GM06990 (cell line): Measurements from ENCODE around the gene CLECL1.

ENCODE experiments used
- DNase-seq: peaks from one replicate; pipeline ENCODE4 v3.0.0-alpha.2; 2011; ENCODE audit not compliant: insufficient read length; ENCODE audit errors: extremely low read depth
- H3K27me3 ChIP-seq: replicated peaks from 2 replicates; pipeline ENCODE4 v1.6.0; 2011; ENCODE audit warnings: low read length; ENCODE audit not compliant: control insufficient read depth, insufficient read depth
- H3K36me3 ChIP-seq: 2 replicates; pipeline ENCODE4 v1.5.1; 2011; ENCODE audit warnings: low read length; ENCODE audit not compliant: control insufficient read depth, insufficient read depth
- H3K4me3 ChIP-seq: replicated peaks from 2 replicates; pipeline ENCODE4 v1.5.1; 2011; ENCODE audit warnings: low read depth, mild to moderate bottlenecking, control low read depth, low read length
- TF ChIP-seq, protein P1 (sequence below): IDR thresholded peaks from 2 replicates; pipeline ENCODE4 v1.5.1; 2011; ENCODE audit warnings: low read length, control low read depth, mild to moderate bottlenecking, inconsistent platforms; ENCODE audit not compliant: insufficient read depth, poor library complexity, severe bottlenecking

Gene CLECL1

DNA sequence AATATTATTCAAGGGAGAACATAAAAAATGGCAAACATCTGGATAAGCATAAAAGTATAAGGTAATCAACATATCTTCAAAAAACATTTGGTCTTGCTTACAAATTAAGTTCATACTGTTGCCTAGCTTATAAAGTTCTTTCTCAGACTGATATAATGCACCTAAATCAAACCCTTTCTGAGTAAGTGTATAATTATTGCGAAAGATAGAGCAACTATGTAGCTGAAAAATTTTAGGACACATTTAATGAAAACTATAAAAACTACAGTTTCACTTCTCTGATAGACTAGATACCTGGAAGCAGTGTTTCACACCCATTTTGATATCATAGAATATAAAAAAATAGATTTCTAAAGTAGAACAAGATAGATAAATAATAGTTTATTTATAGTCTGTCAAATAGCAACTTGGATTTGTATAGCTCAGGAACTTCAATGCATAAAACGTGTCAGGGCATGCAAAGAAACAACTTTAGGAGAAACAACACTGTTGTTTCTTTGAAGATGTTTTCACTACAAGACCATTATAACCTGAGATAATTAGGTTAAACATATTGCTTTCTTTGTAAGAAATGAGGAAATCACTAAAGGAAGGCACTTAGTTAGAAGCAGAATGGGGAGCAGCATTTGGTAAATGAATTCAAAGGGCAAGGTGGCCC is 7.6 kb downstream of the CLECL1 start:
- Histone ChIP-seq H3K4me3 (no peak overlapping the region), H3K36me3 (0 out of 2 replicates have a peak, but pooled peaks cover 1% of the 10 kb centered on the region), H3K27me3 (no peaks in the 10 kb centered on the region)
- DNase-seq, result no peak
- TF ChIP-seq, protein P1, sequence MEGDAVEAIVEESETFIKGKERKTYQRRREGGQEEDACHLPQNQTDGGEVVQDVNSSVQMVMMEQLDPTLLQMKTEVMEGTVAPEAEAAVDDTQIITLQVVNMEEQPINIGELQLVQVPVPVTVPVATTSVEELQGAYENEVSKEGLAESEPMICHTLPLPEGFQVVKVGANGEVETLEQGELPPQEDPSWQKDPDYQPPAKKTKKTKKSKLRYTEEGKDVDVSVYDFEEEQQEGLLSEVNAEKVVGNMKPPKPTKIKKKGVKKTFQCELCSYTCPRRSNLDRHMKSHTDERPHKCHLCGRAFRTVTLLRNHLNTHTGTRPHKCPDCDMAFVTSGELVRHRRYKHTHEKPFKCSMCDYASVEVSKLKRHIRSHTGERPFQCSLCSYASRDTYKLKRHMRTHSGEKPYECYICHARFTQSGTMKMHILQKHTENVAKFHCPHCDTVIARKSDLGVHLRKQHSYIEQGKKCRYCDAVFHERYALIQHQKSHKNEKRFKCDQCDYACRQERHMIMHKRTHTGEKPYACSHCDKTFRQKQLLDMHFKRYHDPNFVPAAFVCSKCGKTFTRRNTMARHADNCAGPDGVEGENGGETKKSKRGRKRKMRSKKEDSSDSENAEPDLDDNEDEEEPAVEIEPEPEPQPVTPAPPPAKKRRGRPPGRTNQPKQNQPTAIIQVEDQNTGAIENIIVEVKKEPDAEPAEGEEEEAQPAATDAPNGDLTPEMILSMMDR, result no peak

DNA sequence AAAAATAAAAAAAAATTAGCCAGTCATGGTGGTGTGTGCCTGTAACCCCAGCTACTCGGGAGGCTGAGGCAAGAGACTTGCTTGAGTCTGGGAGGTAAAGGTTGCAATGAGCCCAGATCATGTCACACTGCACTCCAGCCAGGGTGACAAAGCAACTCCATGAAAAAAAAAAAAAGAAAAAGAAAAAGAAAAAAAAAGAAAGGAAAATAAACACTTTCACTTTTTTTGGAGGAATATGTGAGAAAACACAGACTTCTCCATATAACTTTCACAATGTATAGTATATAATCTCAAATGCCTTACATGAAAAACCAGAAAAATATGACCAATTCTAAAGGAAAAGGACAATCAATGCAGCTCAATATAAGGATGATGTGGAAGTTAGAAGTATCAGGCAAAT is 8.9 kb downstream of the CLECL1 start:
- peaks cover 1% of the 10 kb centered on the region; the same call in 1 of the 2 replicates for H3K36me3 ChIP-seq
- TF ChIP-seq, protein P1, result no peak
- H3K4me3 ChIP-seq, result no peak overlapping the region
- H3K27me3 ChIP-seq, result no peaks in the 10 kb centered on the region
- no peak for DNase-seq

DNA sequence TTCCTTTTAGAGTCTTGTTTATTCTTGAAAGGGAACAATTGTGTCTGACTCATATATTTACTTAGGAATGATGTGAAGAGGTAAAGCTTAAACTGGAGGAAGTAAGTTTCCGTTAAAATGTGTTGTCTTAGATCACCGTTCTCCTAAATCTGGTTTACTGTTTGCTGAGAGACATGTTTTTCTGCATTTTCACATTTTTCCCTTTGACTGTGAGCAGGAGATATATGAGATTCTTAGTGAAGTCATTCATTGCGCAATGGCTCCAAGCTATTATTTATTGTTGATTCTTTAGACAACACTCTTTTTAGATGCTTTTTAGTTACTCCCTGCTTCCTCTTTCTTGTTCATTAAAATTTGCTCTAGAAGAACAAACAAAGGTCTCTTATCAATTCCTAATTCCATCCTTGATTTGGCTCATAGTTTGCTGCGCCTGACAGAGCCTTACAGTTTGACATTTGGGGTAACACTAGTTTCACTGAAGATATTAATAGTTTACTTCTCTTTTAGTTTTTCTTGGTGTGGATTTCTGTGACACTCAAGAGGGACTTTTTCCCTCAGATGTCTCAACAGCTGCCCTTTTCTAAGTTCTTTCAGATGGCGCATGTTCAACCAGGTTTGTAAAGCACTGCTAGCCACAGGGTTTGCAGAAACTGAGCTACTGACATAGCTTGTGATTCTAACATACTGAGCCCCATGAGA is 11.4 kb downstream of the CLECL1 start:
- peaks cover 1% of the 10 kb centered on the region; the same call in 1 of the 2 replicates for H3K36me3 ChIP-seq
- DNase-seq, result no peak
- TF ChIP-seq, protein P1, result no peak
- no peaks in the 10 kb centered on the region for H3K27me3 ChIP-seq
- H3K4me3 ChIP-seq, result no peak overlapping the region

DNA sequence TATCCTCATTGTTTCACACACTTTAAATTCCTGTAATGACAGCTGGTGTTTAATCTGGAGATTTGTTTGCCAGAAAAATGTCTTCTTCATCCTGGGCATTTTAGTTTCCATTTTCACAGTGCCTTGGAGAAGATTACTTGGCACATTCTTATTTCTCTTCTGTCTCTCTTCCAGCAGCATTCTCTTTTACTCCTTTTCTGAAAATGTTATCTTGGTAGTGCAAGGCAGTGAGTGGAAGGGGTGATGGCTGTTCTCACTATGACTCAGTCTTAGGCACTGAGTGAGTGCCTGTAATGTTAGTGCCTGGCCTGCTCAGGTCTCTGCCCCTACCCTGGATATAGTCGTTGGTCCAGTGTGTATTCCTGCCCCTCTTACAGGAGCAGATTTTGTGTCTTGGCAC is 13.1 kb downstream of the CLECL1 start:
- no peaks in the 10 kb centered on the region for H3K27me3 ChIP-seq
- H3K36me3 ChIP-seq, result peaks cover 1% of the 10 kb centered on the region; the same call in 1 of the 2 replicates
- no peak overlapping the region for H3K4me3 ChIP-seq
- TF ChIP-seq, protein P1, result no peak
- no peak for DNase-seq

DNA sequence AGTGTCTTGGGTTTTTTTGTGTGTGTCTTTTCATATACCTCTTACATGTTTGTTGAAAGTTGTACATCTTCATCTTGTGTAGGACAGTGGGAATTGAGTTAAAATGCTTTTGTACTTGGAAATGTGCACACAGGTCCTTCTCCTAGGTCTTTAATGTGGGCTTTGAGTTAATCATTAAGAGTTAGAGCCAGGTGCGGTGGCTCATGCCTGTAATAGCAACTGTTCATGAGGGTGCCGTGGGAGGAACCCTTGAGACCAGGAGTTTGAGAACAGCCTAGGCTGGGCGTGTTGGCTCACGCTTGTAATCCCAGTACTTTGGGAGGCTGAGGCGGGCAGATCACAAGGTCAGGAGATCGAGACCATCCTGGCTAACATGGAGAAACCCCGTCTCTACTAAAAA is 13.9 kb downstream of the CLECL1 start:
- Histone ChIP-seq H3K27me3 (no peaks in the 10 kb centered on the region), H3K4me3 (no peak overlapping the region), H3K36me3 (peaks cover 1% of the 10 kb centered on the region; the same call in 1 of the 2 replicates)
- DNase-seq, result no peak
- TF ChIP-seq, protein P1, result no peak
